A673 (cell line): ENCODE measurements around the gene FIGNL1. TPM values are rescaled to one million over a fixed set of nuclear protein-coding genes. Genes with fewer than 3 reads are reported as not detected.

ENCODE experiments used
- BruUV-seq: library from RNA; stranded (reverse); fragments of 400-500 nt; replicated peaks from 2 replicates; lab custom pipeline; 2021; lab: Mats Ljungman, UMichigan
- CTCF ChIA-PET: fragments of 300-600 bp; sonication (Branson Sonifier 250); formaldehyde crosslinking; loops from one replicate; lab custom pipeline; 2022; ENCODE audit warnings: antibody characterized with exemption; lab: Charles Lee
- POLR2A ChIA-PET: fragments of 300-600 bp; sonication (Branson Sonifier 250); formaldehyde crosslinking; loops from one replicate; lab custom pipeline; 2022; ENCODE audit warnings: antibody characterized with exemption; ENCODE audit not compliant: low non-redundant PET; lab: Charles Lee
- DNase-seq: peaks from one replicate; pipeline ENCODE4 v3.0.0-alpha.2; 2015; ENCODE audit warnings: low spot score
- H3K27ac ChIP-seq: fragments of 200-600 bp; sonication (generic); 2 replicates; pipeline ENCODE4 v1.5.1; 2016; ENCODE audit warnings: mixed run types, low read depth, mild to moderate bottlenecking, mixed read lengths, antibody characterized with exemption, low read length; ENCODE audit not compliant: poor library complexity, severe bottlenecking
- H3K27me3 ChIP-seq: fragments of 200-600 bp; sonication (generic); replicated peaks from 2 replicates; pipeline ENCODE4 v1.6.1; 2017; ENCODE audit warnings: mixed run types, low read depth, mild to moderate bottlenecking, mixed read lengths, antibody characterized with exemption, low read length; ENCODE audit not compliant: insufficient read depth, poor library complexity
- H3K36me3 ChIP-seq: fragments of 200-600 bp; sonication (generic); 2 replicates; pipeline ENCODE4 v1.6.1; 2016; ENCODE audit warnings: mixed run types, mild to moderate bottlenecking, mixed read lengths, antibody characterized with exemption, low read length; ENCODE audit not compliant: insufficient read depth, poor library complexity, severe bottlenecking
- H3K4me1 ChIP-seq: fragments of 200-600 bp; sonication (generic); 2 replicates; pipeline ENCODE4 v1.6.1; 2017; ENCODE audit warnings: mixed run types, mild to moderate bottlenecking, mixed read lengths, antibody characterized with exemption, low read length; ENCODE audit not compliant: insufficient read depth, poor library complexity, severe bottlenecking
- H3K4me3 ChIP-seq: fragments of 200-600 bp; sonication (generic); 2 replicates; pipeline ENCODE4 v1.5.1; 2016; ENCODE audit warnings: low read depth, mixed run types, mild to moderate bottlenecking, mixed read lengths, low read length; ENCODE audit not compliant: poor library complexity, severe bottlenecking
- H3K9me3 ChIP-seq: fragments of 200-600 bp; sonication (generic); 2 replicates; pipeline ENCODE4 v1.6.1; 2016; ENCODE audit warnings: mixed run types, low read depth, mild to moderate bottlenecking, mixed read lengths, antibody characterized with exemption, low read length; ENCODE audit not compliant: poor library complexity, severe bottlenecking
- EZH2 ChIP-seq: fragments of 200-600 bp; sonication (generic); IDR thresholded peaks from 2 replicates; pipeline ENCODE4 v1.6.1; 2017; ENCODE audit warnings: borderline replicate concordance, low read depth, mild to moderate bottlenecking, mixed read lengths, antibody characterized with exemption, low read length; ENCODE audit not compliant: poor library complexity, severe bottlenecking
- intact Hi-C: fragments of 100-400 bp; cut with micrococcal nuclease; formaldehyde crosslinking; loops from one replicate; pipeline ENCODE4 v1.10.0; 2022; ENCODE audit not compliant: unreplicated experiment
- total RNA-seq: library from RNA; stranded (reverse); gene quantifications from 2 replicates; pipeline ENCODE4 v1.2.3, GENCODE V29; 2021
- TF ChIP-seq, protein P1 (sequence below): fragments of 300-800, 200-600 bp; sonication (generic); conservative IDR thresholded peaks from 2 replicates; pipeline ENCODE4 v1.5.1; 2017; ENCODE audit warnings: low read depth, mild to moderate bottlenecking, antibody characterized with exemption, low read length, moderate library complexity, mixed read lengths

The FIGNL1 gene
- total RNA-seq, 1 experiment from 2014 or later: 41.3 TPM

DNA sequence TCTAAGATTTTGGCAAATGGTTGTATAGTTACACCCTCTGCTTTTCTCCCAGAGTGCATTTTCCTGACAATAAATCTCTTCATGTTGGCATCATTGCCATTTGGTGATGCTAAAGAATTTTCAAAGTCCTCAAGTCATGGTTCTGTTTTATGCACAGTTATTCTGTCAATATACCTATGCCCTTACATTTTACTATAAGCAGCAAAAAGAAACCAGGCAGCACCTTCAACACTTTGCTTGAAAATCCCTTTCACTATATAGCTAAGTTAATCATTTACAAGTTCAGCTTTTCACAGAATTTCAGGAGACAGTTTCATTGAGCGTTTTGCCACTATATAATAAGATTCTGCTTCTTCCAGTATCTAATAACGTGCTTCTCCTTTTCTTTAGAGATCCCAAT lies 22.6 kb downstream of the FIGNL1 start:
- H3K9me3 ChIP-seq: no peaks in the 10 kb centered on the region
- intact Hi-C loops: no loop called here
- no peaks in the 10 kb centered on the region for H3K4me1 ChIP-seq
- CTCF ChIA-PET: no interaction called here
- DNase-seq: no peak
- H3K27ac ChIP-seq: no peak overlapping the region
- no peak overlapping the region for H3K4me3 ChIP-seq
- H3K27me3 ChIP-seq: no peaks in the 10 kb centered on the region
- BruUV-seq: no TSS peak
- no peaks in the 10 kb centered on the region for H3K36me3 ChIP-seq
- TF ChIP-seq, protein P1, sequence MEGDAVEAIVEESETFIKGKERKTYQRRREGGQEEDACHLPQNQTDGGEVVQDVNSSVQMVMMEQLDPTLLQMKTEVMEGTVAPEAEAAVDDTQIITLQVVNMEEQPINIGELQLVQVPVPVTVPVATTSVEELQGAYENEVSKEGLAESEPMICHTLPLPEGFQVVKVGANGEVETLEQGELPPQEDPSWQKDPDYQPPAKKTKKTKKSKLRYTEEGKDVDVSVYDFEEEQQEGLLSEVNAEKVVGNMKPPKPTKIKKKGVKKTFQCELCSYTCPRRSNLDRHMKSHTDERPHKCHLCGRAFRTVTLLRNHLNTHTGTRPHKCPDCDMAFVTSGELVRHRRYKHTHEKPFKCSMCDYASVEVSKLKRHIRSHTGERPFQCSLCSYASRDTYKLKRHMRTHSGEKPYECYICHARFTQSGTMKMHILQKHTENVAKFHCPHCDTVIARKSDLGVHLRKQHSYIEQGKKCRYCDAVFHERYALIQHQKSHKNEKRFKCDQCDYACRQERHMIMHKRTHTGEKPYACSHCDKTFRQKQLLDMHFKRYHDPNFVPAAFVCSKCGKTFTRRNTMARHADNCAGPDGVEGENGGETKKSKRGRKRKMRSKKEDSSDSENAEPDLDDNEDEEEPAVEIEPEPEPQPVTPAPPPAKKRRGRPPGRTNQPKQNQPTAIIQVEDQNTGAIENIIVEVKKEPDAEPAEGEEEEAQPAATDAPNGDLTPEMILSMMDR: no peak
- TF ChIP-seq EZH2: no peak
- POLR2A ChIA-PET: no interaction called here

DNA sequence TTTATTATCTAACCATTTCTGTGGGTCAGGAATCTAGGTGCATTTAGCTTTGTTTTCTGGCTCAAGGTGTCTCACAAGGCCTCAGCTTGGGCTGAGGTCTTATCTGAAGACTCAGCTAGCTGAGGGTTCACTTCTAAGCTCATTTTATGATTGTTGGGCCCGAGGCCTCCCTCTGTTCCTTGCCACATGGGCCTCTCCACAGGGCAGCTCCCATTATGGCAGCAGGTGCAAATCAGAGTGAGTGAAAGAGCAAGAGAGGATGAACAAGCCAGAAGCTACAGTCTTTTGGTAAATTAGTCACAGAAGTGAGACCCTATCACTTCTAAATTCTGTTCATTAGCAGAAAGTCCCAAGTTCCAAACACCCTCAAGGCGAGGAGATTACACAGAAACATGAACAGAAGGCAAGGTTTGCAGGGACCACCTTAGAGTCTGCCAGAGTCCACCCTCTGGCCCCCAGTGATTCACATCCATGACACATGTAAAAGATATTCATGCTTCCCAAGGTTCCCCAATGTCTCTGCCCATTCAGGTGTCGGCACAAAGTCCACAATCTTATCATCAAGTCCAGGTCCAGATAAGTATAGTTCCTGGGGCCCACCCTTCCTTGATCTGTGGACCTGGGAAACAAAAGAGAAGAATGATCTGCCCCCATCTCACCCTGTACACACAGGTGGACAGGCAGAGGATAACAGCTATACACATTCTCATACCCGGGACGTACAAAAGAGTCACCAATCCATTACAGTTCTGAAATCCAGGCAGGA lies 23.7 kb downstream of the FIGNL1 start:
- POLR2A ChIA-PET: no interaction called here

DNA sequence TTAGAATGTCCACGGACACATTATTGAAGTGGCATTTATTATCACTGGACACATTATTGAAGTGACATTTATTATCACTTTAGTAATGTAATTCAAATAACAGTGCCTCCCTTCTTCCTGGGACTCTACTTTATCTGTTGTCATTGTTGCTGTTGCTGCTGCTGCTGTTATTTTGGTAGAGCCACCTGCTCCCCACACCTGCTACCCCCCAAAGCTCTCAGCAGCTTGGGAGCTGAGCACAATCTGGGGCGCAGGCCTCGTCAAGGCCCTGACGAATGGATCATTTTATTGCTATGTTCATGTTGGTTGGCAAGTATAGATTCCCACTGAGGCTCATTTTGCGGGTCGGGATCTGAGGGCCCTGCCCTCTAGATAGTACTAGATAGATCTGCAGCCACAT lies 24.8 kb downstream of the FIGNL1 start:
- BruUV-seq: no TSS peak
- Histone ChIP-seq H3K27ac (no peak overlapping the region), H3K9me3 (no peaks in the 10 kb centered on the region), H3K27me3 (no peaks in the 10 kb centered on the region), H3K4me1 (no peaks in the 10 kb centered on the region), H3K4me3 (no peak overlapping the region), H3K36me3 (no peaks in the 10 kb centered on the region)
- no peak for TF ChIP-seq EZH2
- TF ChIP-seq, protein P1: no peak
- CTCF ChIA-PET: no interaction called here
- intact Hi-C loops: no loop called here
- POLR2A ChIA-PET: no interaction called here
- DNase-seq: no peak

More for the DNA sequence above, 23.7 kb downstream of the FIGNL1 start:
- H3K27ac ChIP-seq: no peak overlapping the region
- TF ChIP-seq, protein P1: no peak
- no peak for TF ChIP-seq EZH2
- no TSS peak for BruUV-seq
- H3K27me3 ChIP-seq: no peaks in the 10 kb centered on the region
- CTCF ChIA-PET: no interaction called here
- H3K36me3 ChIP-seq: no peaks in the 10 kb centered on the region
- no peaks in the 10 kb centered on the region for H3K4me1 ChIP-seq
- intact Hi-C loops: no loop called here
- H3K9me3 ChIP-seq: no peaks in the 10 kb centered on the region
- no peak overlapping the region for H3K4me3 ChIP-seq
- DNase-seq: no peak
